Lung (tissue), 12 donors: ENCODE results near the gene ABHD12B. TPM values are rescaled to one million over a fixed set of nuclear protein-coding genes. Genes with fewer than 3 reads are reported as not detected.

Experiments
- ATAC-seq: fragments of 200-7000 bp; cut with Tn5 transposase; one replicate; pipeline ENCODE4 v1.9.1; 2020; ENCODE audit warnings: moderate number of reproducible peaks; ENCODE audit not compliant: insufficient read depth, low FRiP score
- DNase-seq, 3 donors: peaks; one replicate each; pipeline ENCODE4 v3.0.0-alpha.2; 2013 to 2017
- H3K27ac ChIP-seq, 2 donors: one replicate each; pipeline ENCODE4 v1.5.1; 2013; ENCODE audit warnings: mild to moderate bottlenecking in 2 of 2, moderate library complexity in 2 of 2, control low read depth in 1 of 2, inconsistent platforms in 1 of 2, low read depth in 1 of 2, low read length in 1 of 2
- H3K27me3 ChIP-seq, 3 donors: one replicate each; pipeline ENCODE4 v1.5.1; 2013; ENCODE audit warnings: low read length in 2 of 3; ENCODE audit not compliant: control insufficient read depth in 3 of 3, insufficient read depth in 3 of 3
- H3K36me3 ChIP-seq, 4 donors: one replicate each; pipeline ENCODE4 v1.5.1; 2013; ENCODE audit warnings: low read length in 4 of 4, mild to moderate bottlenecking in 1 of 4, moderate library complexity in 1 of 4; ENCODE audit not compliant: control insufficient read depth in 4 of 4, insufficient read depth in 4 of 4
- H3K4me1 ChIP-seq, 5 donors: one replicate each; pipeline ENCODE4 v1.5.1; 2013; ENCODE audit warnings: low read length in 5 of 5, mild to moderate bottlenecking in 2 of 5, moderate library complexity in 1 of 5; ENCODE audit not compliant: control insufficient read depth in 5 of 5, insufficient read depth in 5 of 5
- H3K4me3 ChIP-seq: one replicate; pipeline ENCODE4 v1.5.1; 2013; ENCODE audit warnings: mild to moderate bottlenecking, control low read depth, moderate library complexity
- H3K9ac ChIP-seq, 2 donors: one replicate each; pipeline ENCODE4 v1.5.1; 2013; ENCODE audit warnings: low read length in 2 of 2, control low read depth in 1 of 2; ENCODE audit not compliant: insufficient read depth in 1 of 2
- H3K9me3 ChIP-seq, 4 donors: one replicate each; pipeline ENCODE4 v1.5.1; 2013; ENCODE audit warnings: low read length in 3 of 4, mild to moderate bottlenecking in 1 of 4, moderate library complexity in 1 of 4; ENCODE audit not compliant: control insufficient read depth in 4 of 4, insufficient read depth in 3 of 4
- CTCF ChIP-seq: IDR thresholded peaks from 2 replicates; pipeline ENCODE4 v1.5.1; 2012; ENCODE audit warnings: mild to moderate bottlenecking; ENCODE audit errors: control extremely low read depth, extremely low read depth
- WGBS, 2 donors: extraction: QIAGEN DNeasy Blood & Tissue Kit; methylation state at CpG; one replicate each; pipeline ENCODE4 v1.1.7; 2013; 5-methylcytosine and 5-hydroxymethylcytosine counted together
- polyA plus RNA-seq, 2 donors: library from polyadenylated mRNA; stranded (reverse); fragments of 200-250 nt; gene quantifications; one replicate each; pipeline ENCODE4 v1.2.1, GENCODE V29; 2013
- total RNA-seq, 2 donors: library from RNA; depleted of rRNA in 1 of 2; stranded (reverse); fragments of >200 nt in 1 of 2; gene quantifications; one replicate each; pipeline ENCODE4 v1.2.1, GENCODE V29; 2014 to 2021
- donor health status: control.
- donor health status: control.
- donor health status: Bipolar disorder and iron deficiency.
- donor health status: healthy.
- donor health status: DM: yes; HTN: yes; CAD: no.

ABHD12B gene
- total and polyA plus RNA-seq, 4 donors: 0.56 to 1.0 (median 0.95) TPM; not detected in 1

- ATAC-seq (no peak), DNase-seq (no peak)
- Histone ChIP-seq H3K4me3 (no peak overlapping the region), H3K27ac (no peak overlapping the region), H3K36me3 (no peaks in the 10 kb centered on the region), H3K9me3 (peaks cover 0 to 1% (median 0%) of the 10 kb centered on the region in 4 donors), H3K27me3 (peaks cover 0 to 4% (median 0%) of the 10 kb centered on the region in 3 donors), H3K9ac (no peak overlapping the region), H3K4me1 (peaks cover 0 to 15% (median 5%) of the 10 kb centered on the region in 5 donors)
- TF ChIP-seq CTCF: no peak
- WGBS, 2 donors: 95% methylated on average over 5 of the region's 5 CpGs
Measured at GRCh38 chr14:50946234-50946935, 74.5 kb downstream of the ABHD12B start.

GRCh38 chr14:50947446-50947845 is 75.6 kb downstream of the ABHD12B start:
- no peak for ATAC-seq
- 79 to 88% methylated on average over 4 of the region's 4 CpGs for WGBS, 2 donors
- Histone ChIP-seq H3K36me3 (no peaks in the 10 kb centered on the region), H3K9ac (no peak overlapping the region), H3K4me1 (peaks cover 0 to 15% (median 5%) of the 10 kb centered on the region in 5 donors), H3K9me3 (peaks cover 0 to 1% (median 0%) of the 10 kb centered on the region in 4 donors), H3K4me3 (no peak overlapping the region), H3K27me3 (peaks cover 0 to 4% (median 0%) of the 10 kb centered on the region in 3 donors), H3K27ac (no peak overlapping the region)
- no peak for TF ChIP-seq CTCF
- DNase-seq: peak in 2 of 3 donors; percentile 49 to 55

GRCh38 chr14:50948205-50948604 is 76.4 kb downstream of the ABHD12B start:
- Histone ChIP-seq H3K27ac (no peak overlapping the region), H3K9ac (no peak overlapping the region), H3K4me1 (peaks cover 0 to 15% (median 4%) of the 10 kb centered on the region in 5 donors), H3K36me3 (no peaks in the 10 kb centered on the region), H3K27me3 (peaks cover 0 to 1% (median 0%) of the 10 kb centered on the region in 3 donors), H3K4me3 (no peak overlapping the region), H3K9me3 (peaks cover 0 to 1% (median 0%) of the 10 kb centered on the region in 4 donors)
- no peak for TF ChIP-seq CTCF
- ATAC-seq: no peak
- no peak for DNase-seq
- 85 to 91% methylated on average over 2 of the region's 2 CpGs for WGBS, 2 donors
